Neuronal stem cell (in vitro differentiated cells): ENCODE measurements around the gene USP1.

Source experiments
- DNase-seq: peaks from one replicate; pipeline ENCODE4 v3.0.0-alpha.2; 2013; ENCODE audit warnings: low spot score
- H2AFZ ChIP-seq: one replicate; pipeline ENCODE4 v1.6.1; 2013; ENCODE audit warnings: mild to moderate bottlenecking, low read length, inconsistent platforms
- H2AK5ac ChIP-seq: 2 replicates; pipeline ENCODE4 v1.6.1; 2013; ENCODE audit warnings: low read depth, mild to moderate bottlenecking, inconsistent platforms, low read length, moderate library complexity, mixed read lengths
- H2BK120ac ChIP-seq: 2 replicates; pipeline ENCODE4 v1.6.1; 2013; ENCODE audit warnings: low read depth, mild to moderate bottlenecking, inconsistent platforms, low read length, moderate library complexity, mixed read lengths
- H2BK12ac ChIP-seq: one replicate; pipeline ENCODE4 v1.6.1; 2013; ENCODE audit warnings: low read length, inconsistent platforms
- H2BK15ac ChIP-seq: 2 replicates; pipeline ENCODE4 v1.6.1; 2013; ENCODE audit warnings: mild to moderate bottlenecking, low read length, inconsistent platforms, mixed read lengths
- H2BK5ac ChIP-seq: one replicate; pipeline ENCODE4 v1.6.1; 2013; ENCODE audit warnings: inconsistent platforms, mild to moderate bottlenecking, low read length, moderate library complexity
- H3K14ac ChIP-seq: one replicate; pipeline ENCODE4 v1.6.1; 2013; ENCODE audit warnings: low read length, inconsistent platforms
- H3K18ac ChIP-seq: 2 replicates; pipeline ENCODE4 v1.6.1; 2013; ENCODE audit warnings: low read length, inconsistent platforms
- H3K23ac ChIP-seq: 2 replicates; pipeline ENCODE4 v1.6.1; 2013; ENCODE audit warnings: low read depth, mild to moderate bottlenecking, mixed read lengths, low read length, inconsistent platforms; ENCODE audit not compliant: poor library complexity
- H3K27ac ChIP-seq: replicated peaks from 3 replicates; pipeline ENCODE4 v1.5.1; 2013; ENCODE audit warnings: low read length, inconsistent platforms
- H3K27me3 ChIP-seq, 3 experiments: 2 replicates each; pipeline ENCODE4 v1.6.1; 2013; ENCODE audit warnings: low read length in 3 of 3, mild to moderate bottlenecking in 2 of 3, inconsistent platforms in 1 of 3, low read depth in 1 of 3, mixed read lengths in 1 of 3, moderate library complexity in 1 of 3; ENCODE audit not compliant: control insufficient read depth in 3 of 3, insufficient read depth in 3 of 3
- H3K36me3 ChIP-seq, 2 donors: replicated peaks in 1 of 2; 2 replicates each; pipeline ENCODE4 v1.6.1; 2013; ENCODE audit warnings: low read length in 2 of 2; ENCODE audit not compliant: control insufficient read depth in 2 of 2, insufficient read depth in 2 of 2
- H3K4ac ChIP-seq: 2 replicates; pipeline ENCODE4 v1.6.1; 2013; ENCODE audit warnings: inconsistent platforms, mild to moderate bottlenecking, low read length, moderate library complexity
- H3K4me1 ChIP-seq, 2 donors: 1 replicate in 1 of 2; 2 replicates in 1 of 2; pipeline ENCODE4 v1.6.1; 2013; ENCODE audit warnings: low read length in 2 of 2, low read depth in 1 of 2; ENCODE audit not compliant: control insufficient read depth in 2 of 2, insufficient read depth in 1 of 2
- H3K4me2 ChIP-seq: one replicate; pipeline ENCODE4 v1.6.1; 2013; ENCODE audit warnings: mild to moderate bottlenecking, low read length, inconsistent platforms; ENCODE audit not compliant: insufficient read depth, poor library complexity, severe bottlenecking
- H3K4me3 ChIP-seq, 2 donors: 2 replicates each; pipeline ENCODE4 v1.5.1; 2013; ENCODE audit warnings: low read length in 2 of 2, mild to moderate bottlenecking in 2 of 2, inconsistent platforms in 1 of 2, moderate library complexity in 1 of 2
- H3K79me1 ChIP-seq: one replicate; pipeline ENCODE4 v1.6.1; 2013; ENCODE audit warnings: low read depth, mild to moderate bottlenecking, inconsistent platforms, low read length, moderate library complexity
- H3K9ac ChIP-seq: one replicate; pipeline ENCODE4 v1.6.1; 2013; ENCODE audit warnings: mild to moderate bottlenecking, low read depth, low read length, inconsistent platforms; ENCODE audit not compliant: poor library complexity
- H3K9me3 ChIP-seq, 2 donors: replicated peaks in 1 of 2; 2 replicates each; pipeline versions ENCODE3 to v1.6.1; 2013; ENCODE audit warnings: low read length in 2 of 2, mild to moderate bottlenecking in 2 of 2, inconsistent platforms in 1 of 2, low read depth in 1 of 2, mixed read lengths in 1 of 2, moderate library complexity in 1 of 2; ENCODE audit not compliant: control insufficient read depth in 2 of 2, insufficient read depth in 1 of 2
- H4K8ac ChIP-seq: one replicate; pipeline ENCODE4 v1.6.1; 2013; ENCODE audit warnings: low read depth, mild to moderate bottlenecking, inconsistent platforms, low read length, moderate library complexity
- H4K91ac ChIP-seq: one replicate; pipeline ENCODE4 v1.6.1; 2013; ENCODE audit warnings: low read length, low read depth, mild to moderate bottlenecking, inconsistent platforms; ENCODE audit not compliant: poor library complexity
- WGBS, 2 donors: extraction: QIAGEN DNeasy Blood & Tissue Kit; methylation state at CpG; one replicate each; pipeline ENCODE4 v1.1.7; 2013; ENCODE audit warnings: missing lambda C conversion rate in 2 of 2, mixed read lengths in 1 of 2; ENCODE audit not compliant: insufficient read length in 2 of 2, insufficient replicate concordance in 1 of 2; ENCODE audit errors: extremely low coverage in 2 of 2; 5-methylcytosine and 5-hydroxymethylcytosine counted together

USP1 gene

DNA sequence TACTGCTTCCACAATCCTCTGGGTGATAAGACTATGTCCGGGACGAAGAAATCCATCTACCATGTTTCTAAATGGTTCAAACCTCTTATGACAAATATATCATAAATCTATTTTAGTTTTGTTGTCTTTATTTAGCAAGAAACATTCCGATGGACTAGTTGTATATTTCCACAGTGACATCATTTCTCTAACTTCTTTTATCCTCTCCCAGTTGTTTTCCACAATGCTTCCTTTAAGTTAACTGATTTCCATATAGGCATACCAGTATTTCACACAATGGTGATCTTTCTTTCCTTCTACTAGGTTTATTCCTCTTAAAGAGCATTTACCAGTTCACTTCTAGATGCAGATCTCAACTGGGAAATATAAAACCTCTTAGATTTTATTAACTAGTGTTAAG is 44.8 kb downstream of the USP1 start:
- no peak overlapping the region for H3K4ac ChIP-seq
- H3K18ac ChIP-seq = no peak overlapping the region
- H2BK12ac ChIP-seq = no peak overlapping the region
- H3K4me3 ChIP-seq = no peak overlapping the region
- H3K27ac ChIP-seq = no peak overlapping the region
- H3K23ac ChIP-seq = no peak overlapping the region
- no peaks in the 10 kb centered on the region for H3K79me1 ChIP-seq
- H2BK5ac ChIP-seq = no peak overlapping the region
- no peak overlapping the region for H4K91ac ChIP-seq
- no peak overlapping the region for H2AK5ac ChIP-seq
- WGBS, 2 donors = no CpG with 5 or more reads among the region's 3 CpGs
- H3K36me3 ChIP-seq = peaks cover 0 to 63% of the 10 kb centered on the region in 2 donors
- no peak overlapping the region for H4K8ac ChIP-seq
- H2BK120ac ChIP-seq = no peak overlapping the region
- H2AFZ ChIP-seq = no peak overlapping the region
- H3K4me1 ChIP-seq = no peaks in the 10 kb centered on the region
- DNase-seq = no peak
- H3K9me3 ChIP-seq = peaks cover 0 to 2% of the 10 kb centered on the region in 2 donors
- no peak overlapping the region for H3K14ac ChIP-seq
- H2BK15ac ChIP-seq = no peak overlapping the region
- H3K4me2 ChIP-seq = no peak overlapping the region
- H3K27me3 ChIP-seq = no peaks in the 10 kb centered on the region
- no peak overlapping the region for H3K9ac ChIP-seq

DNA sequence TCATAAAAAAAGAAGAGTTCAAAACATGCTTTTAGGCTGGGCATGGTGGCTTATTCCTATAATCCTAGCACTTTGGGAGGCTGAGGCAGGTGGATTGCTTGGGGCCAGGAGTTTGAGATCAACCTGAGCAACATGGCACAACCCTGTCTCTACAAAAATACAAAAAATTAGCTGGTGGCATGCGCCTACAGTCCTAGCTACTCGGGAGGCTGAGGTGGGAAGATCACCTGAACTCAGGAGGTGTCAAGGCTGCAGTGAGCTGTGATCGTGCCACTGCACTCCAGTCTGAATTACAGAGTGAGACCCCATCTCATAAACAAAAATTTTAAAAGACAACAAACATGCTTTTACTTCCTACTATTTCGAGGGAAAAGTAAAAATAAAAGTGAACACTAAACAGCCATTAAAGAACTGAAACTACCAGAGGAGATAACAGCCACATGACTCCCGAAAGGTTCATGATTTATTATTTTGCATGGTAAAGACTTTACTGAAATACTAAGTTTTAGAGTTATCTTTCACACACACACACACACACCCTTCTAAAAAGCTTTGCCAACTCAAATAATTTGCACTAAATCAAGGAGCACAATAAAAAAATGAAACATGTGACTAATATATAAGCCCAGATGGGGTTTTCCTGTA is 48.1 kb downstream of the USP1 start:
- no peak overlapping the region for H2BK15ac ChIP-seq
- no peaks in the 10 kb centered on the region for H3K79me1 ChIP-seq
- no peak overlapping the region for H3K4me3 ChIP-seq
- H2AFZ ChIP-seq = no peak overlapping the region
- no peak overlapping the region for H3K4me2 ChIP-seq
- no peak overlapping the region for H4K8ac ChIP-seq
- H2BK120ac ChIP-seq = no peak overlapping the region
- WGBS, 2 donors = no CpG with 5 or more reads among the region's 5 CpGs
- H3K14ac ChIP-seq = no peak overlapping the region
- H3K27ac ChIP-seq = no peak overlapping the region
- no peak overlapping the region for H2BK12ac ChIP-seq
- no peak overlapping the region for H2BK5ac ChIP-seq
- no peak overlapping the region for H3K18ac ChIP-seq
- H2AK5ac ChIP-seq = no peak overlapping the region
- no peak overlapping the region for H4K91ac ChIP-seq
- no peaks in the 10 kb centered on the region for H3K4me1 ChIP-seq
- no peak overlapping the region for H3K4ac ChIP-seq
- no peaks in the 10 kb centered on the region for H3K27me3 ChIP-seq
- DNase-seq = no peak
- H3K9ac ChIP-seq = no peak overlapping the region
- peaks cover 0 to 82% of the 10 kb centered on the region in 2 donors for H3K36me3 ChIP-seq
- no peak overlapping the region for H3K23ac ChIP-seq
- peaks cover 0 to 2% of the 10 kb centered on the region in 2 donors for H3K9me3 ChIP-seq

GRCh38 chr1:62487956-62488355 is 51.1 kb downstream of the USP1 start:
- H2AFZ ChIP-seq = no peak overlapping the region
- no peak for DNase-seq
- no peaks in the 10 kb centered on the region for H3K27me3 ChIP-seq

DNA sequence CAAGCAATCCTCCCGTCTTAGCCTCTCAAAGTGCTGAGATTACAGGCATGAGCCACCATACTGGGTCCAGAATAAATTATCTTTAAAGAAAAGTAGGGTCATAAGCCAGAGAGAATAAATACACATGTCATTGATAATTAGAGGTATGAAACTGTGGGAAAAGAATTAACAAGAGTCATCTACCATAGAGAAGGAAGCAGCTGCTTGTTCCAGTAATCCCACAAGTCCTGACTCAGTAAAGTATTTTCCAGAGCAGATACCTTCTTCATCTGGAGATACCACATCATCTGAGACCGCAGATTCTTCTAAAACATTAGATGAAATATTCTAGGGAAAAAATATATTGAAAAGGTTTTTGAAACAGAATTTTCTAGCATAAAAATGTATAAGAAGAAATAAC is 55.7 kb downstream of the USP1 start:
- no peak overlapping the region for H4K91ac ChIP-seq
- H2BK15ac ChIP-seq = no peak overlapping the region
- H3K14ac ChIP-seq = no peak overlapping the region
- no peak overlapping the region for H2BK120ac ChIP-seq
- H3K79me1 ChIP-seq = no peaks in the 10 kb centered on the region
- no peak overlapping the region for H3K4ac ChIP-seq
- H3K27ac ChIP-seq = no peak overlapping the region
- no peak overlapping the region for H3K23ac ChIP-seq
- H3K36me3 ChIP-seq = peaks cover 4 to 92% of the 10 kb centered on the region in 2 donors
- no peaks in the 10 kb centered on the region for H3K4me1 ChIP-seq
- no CpG with 5 or more reads among the region's 2 CpGs for WGBS, 2 donors
- no peak overlapping the region for H2AFZ ChIP-seq
- H2BK5ac ChIP-seq = no peak overlapping the region
- no peak overlapping the region for H3K9ac ChIP-seq
- H2AK5ac ChIP-seq = no peak overlapping the region
- no peaks in the 10 kb centered on the region for H3K9me3 ChIP-seq
- H3K27me3 ChIP-seq = no peaks in the 10 kb centered on the region
- no peak overlapping the region for H3K18ac ChIP-seq
- H4K8ac ChIP-seq = no peak overlapping the region
- H3K4me2 ChIP-seq = no peak overlapping the region
- H3K4me3 ChIP-seq = no peak overlapping the region
- H2BK12ac ChIP-seq = no peak overlapping the region
- DNase-seq = no peak

More at GRCh38 chr1:62487956-62488355, 51.1 kb downstream of the USP1 start:
- Histone ChIP-seq H2BK5ac (no peak overlapping the region), H3K9me3 (no peaks in the 10 kb centered on the region), H3K9ac (no peak overlapping the region), H3K4ac (no peak overlapping the region), H3K23ac (no peak overlapping the region), H3K4me1 (no peaks in the 10 kb centered on the region), H3K18ac (no peak overlapping the region), H2BK120ac (no peak overlapping the region), H3K36me3 (peaks cover 4 to 85% of the 10 kb centered on the region in 2 donors), H3K4me3 (no peak overlapping the region), H3K27ac (no peak overlapping the region), H3K4me2 (no peak overlapping the region), H2BK15ac (no peak overlapping the region), H4K8ac (no peak overlapping the region), H2BK12ac (no peak overlapping the region), H2AK5ac (no peak overlapping the region), H3K14ac (no peak overlapping the region), H3K79me1 (no peaks in the 10 kb centered on the region), H4K91ac (no peak overlapping the region)
- WGBS, 2 donors = no CpG with 5 or more reads among the region's 2 CpGs
